ENCODE data around the gene ZFYVE28.

ZFYVE28 gene

GRCh38 chr4:2297606-2298531, 120.6 kb downstream of the ZFYVE28 start:
- H3K27me3 ChIP-seq (ENCODE audit: control insufficient read depth, insufficient read depth, low read length), result no peaks in the 10 kb centered on the region
- H2AFZ ChIP-seq, result no peak overlapping the region
- H3K27ac ChIP-seq, result no peak overlapping the region
- no peak for TF ChIP-seq CTCF (IDR thresholded peaks at IDR 0.05)
- no peaks in the 10 kb centered on the region for H3K79me2 ChIP-seq
- no peaks in the 10 kb centered on the region for H3K9me3 ChIP-seq (ENCODE audit: control insufficient read depth, low read length)
- no peaks in the 10 kb centered on the region for H3K4me1 ChIP-seq
- H3K4me2 ChIP-seq (ENCODE audit: low read length), result no peak overlapping the region
- no peaks in the 10 kb centered on the region for H3K36me3 ChIP-seq (ENCODE audit: control insufficient read depth, insufficient read depth, low read length)
- no peak overlapping the region for H3K4me3 ChIP-seq (ENCODE audit: low read depth, low read length)
- H3K9ac ChIP-seq, result no peak overlapping the region

DNA sequence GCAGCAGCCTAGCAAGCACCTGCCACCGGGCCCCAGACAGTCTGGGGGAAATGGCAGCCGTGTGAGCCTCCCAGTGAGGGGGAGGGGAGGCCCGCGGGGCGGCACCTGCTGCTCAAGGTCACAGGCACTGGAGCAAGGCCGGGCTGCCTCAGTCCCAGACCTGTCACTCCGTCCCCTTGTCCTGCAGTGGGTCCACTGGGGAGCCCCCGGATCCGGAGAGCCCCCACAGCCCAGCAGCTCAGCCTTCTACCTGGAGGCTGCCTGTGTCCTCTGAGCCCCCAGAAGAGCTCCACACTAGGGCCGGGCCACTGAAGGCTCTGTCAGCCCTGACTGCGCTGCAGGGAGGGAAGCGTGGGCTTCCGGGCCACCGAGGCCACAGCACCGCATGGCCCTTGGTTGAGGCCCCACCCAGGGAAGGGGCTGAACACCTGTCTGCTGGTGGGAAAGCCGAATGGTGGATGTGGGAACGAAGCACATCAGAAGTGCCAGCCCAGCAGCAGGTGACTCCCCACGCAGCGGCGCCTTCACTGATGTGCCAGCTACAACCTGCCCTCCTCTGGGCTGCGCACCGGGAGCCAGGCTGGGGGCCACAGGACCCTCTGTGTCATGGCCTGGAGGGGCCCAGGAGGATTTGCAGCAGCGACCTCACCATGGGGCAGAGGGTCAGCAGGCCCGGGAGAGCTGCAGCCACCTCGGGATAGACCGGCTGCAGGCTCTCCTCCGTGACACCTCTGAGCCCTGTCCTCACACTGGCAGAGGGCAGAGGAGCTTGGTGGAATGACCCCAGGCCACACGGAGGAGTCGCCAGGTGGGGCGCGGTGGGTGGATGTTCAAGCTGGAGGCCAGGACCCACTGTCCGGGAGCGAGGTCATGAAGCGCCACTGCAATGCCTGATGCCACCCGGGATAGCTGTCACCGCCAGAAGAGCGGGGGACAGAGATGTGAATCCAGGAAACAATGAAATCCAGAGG, 121.5 kb downstream of the ZFYVE28 start:
- Histone ChIP-seq H3K79me2 (no peaks in the 10 kb centered on the region), H3K4me2 (ENCODE audit: low read length) (no peak overlapping the region), H3K9me3 (ENCODE audit: control insufficient read depth, low read length) (no peaks in the 10 kb centered on the region), H3K4me3 (ENCODE audit: low read depth, low read length) (no peak overlapping the region), H3K27ac (no peak overlapping the region), H3K36me3 (ENCODE audit: control insufficient read depth, insufficient read depth, low read length) (no peaks in the 10 kb centered on the region), H3K9ac (no peak overlapping the region), H3K4me1 (no peaks in the 10 kb centered on the region), H3K27me3 (ENCODE audit: control insufficient read depth, insufficient read depth, low read length) (no peaks in the 10 kb centered on the region), H2AFZ (no peak overlapping the region)
- no peak for TF ChIP-seq CTCF (IDR thresholded peaks at IDR 0.05)

- TF ChIP-seq CTCF (IDR thresholded peaks at IDR 0.05), result no peak
These were observed 122.5 kb downstream of the ZFYVE28 start for GRCh38 chr4:2295900-2296442.

DNA sequence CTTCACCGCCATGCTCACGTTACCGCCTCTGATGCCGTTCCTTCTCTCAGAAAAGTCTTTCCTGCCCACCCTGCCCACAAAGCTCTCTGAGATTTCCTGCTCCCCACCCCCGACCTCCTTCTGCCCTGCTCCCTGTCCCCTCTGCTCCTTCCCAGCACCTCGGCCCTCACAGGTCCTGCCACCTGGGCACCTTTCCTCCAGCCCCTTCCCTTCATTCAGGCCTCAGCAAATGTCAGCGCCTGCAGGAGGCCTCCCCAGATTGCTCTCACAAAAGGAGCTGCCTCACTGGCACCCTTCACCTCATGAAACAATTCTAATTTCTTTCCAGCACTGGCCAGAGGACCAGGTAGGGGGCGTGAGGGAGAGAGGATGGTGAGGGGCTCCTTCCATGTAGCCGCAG, 122.9 kb downstream of the ZFYVE28 start:
- Histone ChIP-seq H2AFZ (no peak overlapping the region), H3K36me3 (ENCODE audit: control insufficient read depth, insufficient read depth, low read length) (no peaks in the 10 kb centered on the region), H3K27me3 (ENCODE audit: control insufficient read depth, insufficient read depth, low read length) (no peaks in the 10 kb centered on the region), H3K9ac (no peak overlapping the region), H3K9me3 (ENCODE audit: control insufficient read depth, low read length) (no peaks in the 10 kb centered on the region), H3K4me1 (no peaks in the 10 kb centered on the region), H3K79me2 (no peaks in the 10 kb centered on the region), H3K27ac (no peak overlapping the region), H3K4me2 (ENCODE audit: low read length) (no peak overlapping the region), H3K4me3 (ENCODE audit: low read depth, low read length) (no peak overlapping the region)
- TF ChIP-seq CTCF (IDR thresholded peaks at IDR 0.05), result no peak

More at GRCh38 chr4:2295900-2296442, 122.5 kb downstream of the ZFYVE28 start:
- H2AFZ ChIP-seq, result no peak overlapping the region
- H3K9ac ChIP-seq, result no peak overlapping the region
- no peak overlapping the region for H3K4me3 ChIP-seq (ENCODE audit: low read depth, low read length)
- H3K4me1 ChIP-seq, result no peaks in the 10 kb centered on the region
- no peaks in the 10 kb centered on the region for H3K27me3 ChIP-seq (ENCODE audit: control insufficient read depth, insufficient read depth, low read length)
- H3K27ac ChIP-seq, result no peak overlapping the region
- no peaks in the 10 kb centered on the region for H3K79me2 ChIP-seq
- H3K9me3 ChIP-seq (ENCODE audit: control insufficient read depth, low read length), result no peaks in the 10 kb centered on the region
- H3K36me3 ChIP-seq (ENCODE audit: control insufficient read depth, insufficient read depth, low read length), result no peaks in the 10 kb centered on the region
- no peak overlapping the region for H3K4me2 ChIP-seq (ENCODE audit: low read length)
